Stomach (tissue), 4 donors: ENCODE results near the gene ODAD2.

ENCODE experiments used
- POLR2A ChIP-seq, 4 donors: fragments of 450-650 bp; IDR thresholded peaks; one replicate each; pipeline ENCODE4 v1.6.1; 2016; ENCODE audit warnings: antibody characterized with exemption in 4 of 4, control low read depth in 2 of 4, mild to moderate bottlenecking in 1 of 4, moderate library complexity in 1 of 4
- TF ChIP-seq, protein P1 (sequence below), 7 experiments: fragments of 450-650 bp in 4 of 7; fragments of 200-600 bp in 3 of 7; sonication (generic) in 3 of 7; IDR thresholded peaks; one replicate each; pipeline ENCODE4 v1.5.1; 2016 to 2019; ENCODE audit warnings: antibody characterized with exemption in 7 of 7, control low read depth in 2 of 7, mild to moderate bottlenecking in 1 of 7

DNA sequence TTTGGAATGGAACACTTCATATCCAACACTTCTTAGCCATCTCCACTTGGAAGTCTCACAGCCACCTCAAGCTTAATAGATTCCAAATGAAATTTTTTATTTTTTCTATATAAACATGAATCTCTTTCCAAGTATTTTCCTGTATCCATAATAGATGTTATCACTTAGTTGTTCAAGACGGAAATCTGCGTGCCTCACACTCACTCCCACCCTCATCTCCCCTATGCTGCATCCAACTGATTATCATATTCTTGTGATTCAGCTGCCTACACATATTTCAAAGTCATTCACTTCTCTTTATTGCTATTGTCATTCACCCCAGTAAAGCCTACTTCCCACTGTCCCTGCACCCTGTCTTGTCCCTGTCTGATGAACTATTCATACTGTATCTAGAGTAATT lies 183.0 kb downstream of the ODAD2 start:
- TF ChIP-seq, protein P1, sequence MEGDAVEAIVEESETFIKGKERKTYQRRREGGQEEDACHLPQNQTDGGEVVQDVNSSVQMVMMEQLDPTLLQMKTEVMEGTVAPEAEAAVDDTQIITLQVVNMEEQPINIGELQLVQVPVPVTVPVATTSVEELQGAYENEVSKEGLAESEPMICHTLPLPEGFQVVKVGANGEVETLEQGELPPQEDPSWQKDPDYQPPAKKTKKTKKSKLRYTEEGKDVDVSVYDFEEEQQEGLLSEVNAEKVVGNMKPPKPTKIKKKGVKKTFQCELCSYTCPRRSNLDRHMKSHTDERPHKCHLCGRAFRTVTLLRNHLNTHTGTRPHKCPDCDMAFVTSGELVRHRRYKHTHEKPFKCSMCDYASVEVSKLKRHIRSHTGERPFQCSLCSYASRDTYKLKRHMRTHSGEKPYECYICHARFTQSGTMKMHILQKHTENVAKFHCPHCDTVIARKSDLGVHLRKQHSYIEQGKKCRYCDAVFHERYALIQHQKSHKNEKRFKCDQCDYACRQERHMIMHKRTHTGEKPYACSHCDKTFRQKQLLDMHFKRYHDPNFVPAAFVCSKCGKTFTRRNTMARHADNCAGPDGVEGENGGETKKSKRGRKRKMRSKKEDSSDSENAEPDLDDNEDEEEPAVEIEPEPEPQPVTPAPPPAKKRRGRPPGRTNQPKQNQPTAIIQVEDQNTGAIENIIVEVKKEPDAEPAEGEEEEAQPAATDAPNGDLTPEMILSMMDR (IDR thresholded peaks at IDR 0.05) = no peak
- no peak for TF ChIP-seq POLR2A (IDR thresholded peaks at IDR 0.05)
